ENCODE measurements around the gene PIP5KL1. TPM values are rescaled to one million over a fixed set of nuclear protein-coding genes. Genes with fewer than 3 reads are reported as not detected.

PIP5KL1 gene
- total RNA-seq, 4 donors from 2014 or later: 0.44 to 2.3 (median 1.0) TPM; not detected in 1

- TF ChIP-seq, protein P1, sequence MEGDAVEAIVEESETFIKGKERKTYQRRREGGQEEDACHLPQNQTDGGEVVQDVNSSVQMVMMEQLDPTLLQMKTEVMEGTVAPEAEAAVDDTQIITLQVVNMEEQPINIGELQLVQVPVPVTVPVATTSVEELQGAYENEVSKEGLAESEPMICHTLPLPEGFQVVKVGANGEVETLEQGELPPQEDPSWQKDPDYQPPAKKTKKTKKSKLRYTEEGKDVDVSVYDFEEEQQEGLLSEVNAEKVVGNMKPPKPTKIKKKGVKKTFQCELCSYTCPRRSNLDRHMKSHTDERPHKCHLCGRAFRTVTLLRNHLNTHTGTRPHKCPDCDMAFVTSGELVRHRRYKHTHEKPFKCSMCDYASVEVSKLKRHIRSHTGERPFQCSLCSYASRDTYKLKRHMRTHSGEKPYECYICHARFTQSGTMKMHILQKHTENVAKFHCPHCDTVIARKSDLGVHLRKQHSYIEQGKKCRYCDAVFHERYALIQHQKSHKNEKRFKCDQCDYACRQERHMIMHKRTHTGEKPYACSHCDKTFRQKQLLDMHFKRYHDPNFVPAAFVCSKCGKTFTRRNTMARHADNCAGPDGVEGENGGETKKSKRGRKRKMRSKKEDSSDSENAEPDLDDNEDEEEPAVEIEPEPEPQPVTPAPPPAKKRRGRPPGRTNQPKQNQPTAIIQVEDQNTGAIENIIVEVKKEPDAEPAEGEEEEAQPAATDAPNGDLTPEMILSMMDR (IDR thresholded peaks at IDR 0.05; ENCODE audit: low read depth): no peak
Measured at GRCh38 chr9:127971357-127972235, 41.0 kb upstream of the PIP5KL1 start.

GRCh38 chr9:127970401-127971313 lies 40.1 kb upstream of the PIP5KL1 start:
- TF ChIP-seq, protein P1 (IDR thresholded peaks at IDR 0.05; ENCODE audit: low read depth): no peak

- TF ChIP-seq, protein P1 (IDR thresholded peaks at IDR 0.05; ENCODE audit: low read depth): no peak
Measured at GRCh38 chr9:127968700-127969383, 38.3 kb upstream of the PIP5KL1 start.

DNA sequence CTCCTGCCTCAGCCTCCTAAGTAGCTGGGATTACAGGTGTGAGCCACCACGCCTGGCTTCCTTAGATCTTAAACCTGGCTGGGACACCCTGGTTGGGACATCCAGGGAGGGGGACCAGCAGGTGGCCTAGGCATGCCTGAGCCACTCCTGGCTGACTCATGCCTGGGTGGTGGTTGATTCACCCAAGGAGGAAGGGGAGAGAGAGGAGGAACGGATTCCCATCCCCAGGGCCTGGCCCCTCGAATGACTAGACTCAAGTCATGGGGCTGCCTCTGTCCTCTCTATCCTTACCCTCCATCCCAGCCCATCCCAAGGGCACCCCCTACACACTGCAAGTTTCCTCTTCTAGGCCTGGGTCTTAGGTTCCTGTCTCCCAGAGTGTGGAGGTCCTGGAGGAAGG lies 37.5 kb upstream of the PIP5KL1 start:
- TF ChIP-seq, protein P1 (IDR thresholded peaks at IDR 0.05; ENCODE audit: low read depth): no peak

DNA sequence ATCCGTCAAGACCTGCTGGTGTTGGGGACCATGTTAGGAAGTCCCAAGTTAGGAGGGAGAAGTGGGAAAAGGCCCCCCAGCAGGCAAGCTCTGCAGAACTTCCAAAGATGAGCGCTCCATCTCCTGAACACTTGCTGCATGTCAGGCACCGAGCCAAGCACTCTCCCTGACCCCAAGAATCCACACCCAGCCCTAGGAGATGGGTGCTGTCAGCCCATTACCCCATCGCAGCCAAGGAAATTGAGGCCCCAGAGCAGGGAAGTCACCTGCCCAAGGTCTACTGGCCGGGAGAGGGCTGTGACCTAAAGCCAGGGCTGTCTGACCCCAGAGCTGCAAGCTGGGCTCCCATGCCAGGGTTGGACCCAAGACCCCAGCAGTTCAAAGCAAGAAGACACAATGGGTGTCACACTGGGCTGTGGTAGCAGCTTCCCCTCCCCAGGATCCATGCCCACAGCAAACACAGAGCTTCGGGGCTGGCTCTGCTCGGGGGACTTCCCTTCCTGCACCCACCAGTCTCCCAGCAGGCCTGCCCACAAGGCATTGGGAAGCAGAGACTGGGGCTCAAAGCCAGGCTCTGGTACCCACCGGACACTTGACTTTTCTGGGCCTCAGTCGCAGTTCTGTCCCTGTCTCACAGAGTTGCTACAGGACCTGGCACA lies 36.7 kb upstream of the PIP5KL1 start:
- TF ChIP-seq, protein P1 (IDR thresholded peaks at IDR 0.05; ENCODE audit: low read depth): no peak

GRCh38 chr9:127966416-127967150 lies 36.0 kb upstream of the PIP5KL1 start:
- TF ChIP-seq, protein P1 (IDR thresholded peaks at IDR 0.05; ENCODE audit: low read depth): no peak

Measured in subcutaneous adipose tissue (tissue), 4 donors.